ENCODE data around the gene SERTAD4. TPM values are rescaled to one million over a fixed set of nuclear protein-coding genes. Genes with fewer than 3 reads are reported as not detected.

SERTAD4 gene
- 0.59 and 0.78 TPM in 2 replicates for total RNA-seq

GRCh38 chr1:210232511-210233215 is at the start of gene SERTAD4:
Gene SERTAD4, plus strand, starts transcription at chr1:210232796. Its CDS starts 5,165 bp downstream, at chr1:210237961.

Other genes starting within 250 kb of the SERTAD4 start
- gene HHAT, start 96.1 kb downstream of the SERTAD4 start, total RNA-seq = 8.2 and 9.2 TPM in 2 replicates

All from smooth muscle cell of the umbilical artery (primary cell).